MG63 (cell line): ENCODE measurements around the gene TGFBR3L. TPM values are rescaled to one million over a fixed set of nuclear protein-coding genes. Genes with fewer than 3 reads are reported as not detected.
"Not testable (repeated sequence)": the region's sequence is repeated elsewhere in the genome, so short reads cannot be mapped to it uniquely, and the experiment has no call there.

Experiments used
- DNase-seq: peaks from one replicate; pipeline ENCODE4 v3.0.0-alpha.2; 2020
- H3K27me3 ChIP-seq: fragments of 250-450 bp; sonication (Bioruptor Pico); 2 replicates; pipeline ENCODE4 v1.5.1; 2020; ENCODE audit warnings: mild to moderate bottlenecking, moderate library complexity
- H3K36me3 ChIP-seq: fragments of 250-450 bp; sonication (Bioruptor Pico); 2 replicates; pipeline ENCODE4 v1.5.1; 2020; ENCODE audit warnings: mild to moderate bottlenecking, moderate library complexity
- H3K4me3 ChIP-seq: fragments of 250-450 bp; sonication (Bioruptor Pico); 2 replicates; pipeline ENCODE4 v1.5.1; 2020; ENCODE audit warnings: mild to moderate bottlenecking, moderate library complexity
- H3K9me3 ChIP-seq: fragments of 250-450 bp; sonication (Bioruptor Pico); 2 replicates; pipeline ENCODE4 v1.5.1; 2020; ENCODE audit warnings: mild to moderate bottlenecking, moderate library complexity
- total RNA-seq: library from RNA; depleted of rRNA; stranded (reverse); fragments of >200 nt; shearing (Covaris generic); gene quantifications from 2 replicates; pipeline ENCODE4 v1.2.3, GENCODE V29; 2014; ENCODE audit warnings: low replicate concordance

Gene TGFBR3L
- total RNA-seq, 1 experiment from 2014 or later = 0.46 TPM

DNA sequence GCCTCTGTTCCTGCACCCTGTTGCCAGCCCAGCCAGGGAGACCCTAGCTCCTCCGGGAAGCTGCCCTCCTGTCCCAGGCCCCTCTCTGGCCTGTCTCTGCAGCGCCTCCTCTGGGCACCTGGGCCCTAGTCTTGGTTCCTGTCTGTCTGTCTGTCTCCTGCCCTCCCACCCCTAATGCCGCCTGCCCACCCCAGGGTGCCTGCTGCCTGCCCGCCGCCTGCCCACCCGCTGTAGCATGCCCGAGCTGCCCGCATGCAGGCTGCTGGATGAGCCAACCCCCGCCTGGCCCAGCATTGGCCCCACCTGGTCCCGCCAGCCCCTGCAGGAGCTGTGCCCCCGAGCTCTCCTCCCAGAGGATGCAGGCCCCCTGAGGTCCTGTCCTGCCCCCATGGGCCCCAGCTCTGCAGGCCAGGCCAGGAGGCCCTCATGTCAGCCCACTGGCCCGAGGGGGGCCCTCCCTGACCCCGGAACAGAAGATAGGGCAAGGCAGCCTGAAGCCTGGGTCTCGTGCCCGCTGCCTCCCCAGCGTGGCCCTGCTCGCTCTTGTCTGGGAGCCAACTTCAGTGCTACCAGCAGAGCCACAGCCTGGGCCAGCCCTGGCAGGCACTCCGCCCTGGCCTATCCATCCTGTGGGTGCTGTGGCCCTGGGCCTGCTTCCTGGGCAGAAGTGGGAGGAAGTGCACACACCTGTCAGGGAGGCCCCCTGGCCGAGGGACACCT lies 5.7 kb upstream of the TGFBR3L start:
- Histone ChIP-seq H3K9me3 (no peaks in the 10 kb centered on the region), H3K36me3 (peaks cover 77% of the 10 kb centered on the region)
- DNase-seq = no peak

DNA sequence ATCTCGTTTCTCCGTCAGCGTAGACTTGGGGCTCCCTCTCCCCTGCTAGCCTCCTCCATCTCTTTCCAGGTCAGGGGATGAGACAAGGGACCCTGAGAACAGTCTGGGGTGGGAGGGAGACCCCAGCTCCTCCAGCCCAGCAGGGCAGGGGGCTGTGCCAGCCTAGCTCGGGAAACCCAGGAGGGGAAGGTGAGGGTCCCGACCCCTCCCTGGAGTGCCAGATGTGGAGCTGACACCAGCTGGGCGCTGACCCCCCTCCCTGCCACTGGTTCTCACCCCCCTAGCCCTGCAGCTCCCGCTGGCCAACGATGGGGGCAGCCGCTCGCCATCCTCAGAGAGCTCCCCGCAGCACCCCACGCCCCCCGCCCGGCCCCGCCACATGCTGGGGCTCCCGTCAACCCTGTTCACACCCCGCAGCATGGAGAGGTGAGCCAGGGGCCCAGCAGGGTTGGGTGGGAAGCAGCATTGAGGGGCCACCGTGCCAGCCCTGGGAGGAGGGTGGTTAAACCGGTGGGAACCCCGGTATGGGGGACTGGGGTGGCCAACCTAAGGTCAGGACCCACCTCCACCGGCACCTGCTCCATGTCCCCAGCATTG lies 5.1 kb upstream of the TGFBR3L start:
- no peaks in the 10 kb centered on the region for H3K9me3 ChIP-seq
- no peak for DNase-seq
- H3K4me3 ChIP-seq = no peak overlapping the region
- H3K36me3 ChIP-seq = peaks cover 72% of the 10 kb centered on the region
- H3K27me3 ChIP-seq = peaks cover 1% of the 10 kb centered on the region; the same call in 1 of the 2 replicates

More for the DNA sequence above, 5.7 kb upstream of the TGFBR3L start:
- Histone ChIP-seq H3K27me3 (no peaks in the 10 kb centered on the region), H3K4me3 (no peak overlapping the region)

DNA sequence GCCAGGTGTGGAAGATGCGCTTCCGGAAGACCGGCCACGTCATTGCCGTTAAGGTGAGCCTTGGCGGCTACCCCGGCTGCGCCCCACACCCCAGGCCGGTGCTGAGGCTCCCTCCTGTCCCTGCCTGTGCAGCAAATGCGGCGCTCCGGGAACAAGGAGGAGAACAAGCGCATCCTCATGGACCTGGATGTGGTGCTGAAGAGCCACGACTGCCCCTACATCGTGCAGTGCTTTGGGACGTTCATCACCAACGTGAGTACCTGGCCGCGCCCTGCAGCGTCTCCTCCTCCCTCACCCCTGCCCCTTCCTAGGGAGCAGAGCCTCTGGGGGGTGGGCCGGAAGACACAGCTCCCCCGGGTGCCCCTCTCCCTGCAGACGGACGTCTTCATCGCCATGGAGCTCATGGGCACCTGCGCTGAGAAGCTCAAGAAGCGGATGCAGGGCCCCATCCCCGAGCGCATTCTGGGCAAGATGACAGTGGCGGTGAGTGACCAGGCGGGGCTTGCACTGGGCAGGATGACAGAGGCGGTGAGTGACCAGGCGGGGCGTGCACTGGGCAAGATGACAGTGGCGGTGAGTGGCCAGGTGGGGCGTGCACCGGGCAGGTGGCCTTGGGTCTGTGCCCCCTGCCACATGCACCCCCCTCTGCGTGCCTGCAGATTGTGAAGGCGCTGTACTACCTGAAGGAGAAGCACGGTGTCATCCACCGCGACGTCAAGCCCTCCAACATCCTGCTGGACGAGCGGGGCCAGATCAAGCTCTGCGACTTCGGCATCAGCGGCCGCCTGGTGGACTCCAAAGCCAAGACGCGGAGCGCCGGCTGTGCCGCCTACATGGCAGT lies 4.1 kb upstream of the TGFBR3L start:
- H3K27me3 ChIP-seq = peaks cover 11% of the 10 kb centered on the region
- H3K4me3 ChIP-seq = no peak overlapping the region
- peaks cover 62% of the 10 kb centered on the region for H3K36me3 ChIP-seq
- no peak for DNase-seq
- H3K9me3 ChIP-seq = no peaks in the 10 kb centered on the region

DNA sequence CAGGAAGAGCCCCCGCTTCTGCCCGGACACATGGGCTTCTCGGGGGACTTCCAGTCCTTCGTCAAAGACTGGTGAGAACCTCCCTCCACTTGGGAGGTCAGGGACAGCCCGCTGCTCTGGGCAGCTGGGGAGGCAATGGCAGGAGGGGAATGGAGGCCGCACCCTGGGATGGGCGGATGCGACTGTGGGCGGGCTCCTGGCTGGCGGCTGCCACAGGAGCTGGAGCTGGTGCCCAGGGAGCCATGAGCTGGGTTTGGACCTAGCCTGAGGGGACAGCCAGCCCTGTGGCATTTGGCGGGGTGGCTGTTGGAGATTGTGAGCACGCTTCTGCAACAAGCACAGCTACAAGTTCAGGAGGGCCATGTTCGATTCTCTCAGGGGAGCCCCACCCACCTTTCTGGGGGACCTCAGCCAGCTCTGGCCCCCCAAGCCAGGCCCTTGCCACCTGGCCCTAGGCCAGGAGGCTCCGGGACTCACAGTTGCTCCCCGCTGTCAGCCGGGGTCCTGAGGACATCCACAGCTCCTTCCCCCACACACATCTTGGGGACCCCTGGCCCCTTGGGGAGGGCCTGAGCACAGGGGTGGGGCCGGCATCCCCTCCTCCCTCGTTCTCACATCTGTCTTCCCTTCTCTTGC lies 3.0 kb upstream of the TGFBR3L start:
- Histone ChIP-seq H3K36me3 (peaks cover 51% of the 10 kb centered on the region), H3K4me3 (no peak overlapping the region), H3K9me3 (no peaks in the 10 kb centered on the region), H3K27me3 (peaks cover 22% of the 10 kb centered on the region)
- no peak for DNase-seq

DNA sequence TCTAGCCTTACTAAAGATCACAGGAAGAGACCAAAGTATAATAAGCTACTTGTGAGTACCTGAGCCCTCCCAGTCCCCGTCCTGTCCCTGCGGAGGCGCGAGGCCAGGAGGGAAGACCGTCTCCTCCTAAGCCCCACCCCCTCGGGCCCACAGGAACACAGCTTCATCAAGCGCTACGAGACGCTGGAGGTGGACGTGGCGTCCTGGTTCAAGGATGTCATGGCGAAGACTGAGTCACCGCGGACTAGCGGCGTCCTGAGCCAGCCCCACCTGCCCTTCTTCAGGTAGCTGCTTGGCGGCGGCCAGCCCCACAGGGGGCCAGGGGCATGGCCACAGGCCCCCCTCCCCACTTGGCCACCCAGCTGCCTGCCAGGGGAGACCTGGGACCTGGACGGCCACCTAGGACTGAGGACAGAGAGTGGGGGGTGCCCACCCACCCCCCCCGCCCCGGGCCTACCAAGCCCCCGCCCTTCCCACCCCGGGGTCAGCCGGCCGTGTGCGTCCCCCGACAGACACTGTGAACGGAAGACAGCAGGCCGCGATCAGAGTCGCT lies 2.4 kb upstream of the TGFBR3L start:
- no peak for DNase-seq
- Histone ChIP-seq H3K9me3 (no peaks in the 10 kb centered on the region), H3K4me3 (no peak overlapping the region), H3K36me3 (peaks cover 47% of the 10 kb centered on the region), H3K27me3 (peaks cover 26% of the 10 kb centered on the region)

DNA sequence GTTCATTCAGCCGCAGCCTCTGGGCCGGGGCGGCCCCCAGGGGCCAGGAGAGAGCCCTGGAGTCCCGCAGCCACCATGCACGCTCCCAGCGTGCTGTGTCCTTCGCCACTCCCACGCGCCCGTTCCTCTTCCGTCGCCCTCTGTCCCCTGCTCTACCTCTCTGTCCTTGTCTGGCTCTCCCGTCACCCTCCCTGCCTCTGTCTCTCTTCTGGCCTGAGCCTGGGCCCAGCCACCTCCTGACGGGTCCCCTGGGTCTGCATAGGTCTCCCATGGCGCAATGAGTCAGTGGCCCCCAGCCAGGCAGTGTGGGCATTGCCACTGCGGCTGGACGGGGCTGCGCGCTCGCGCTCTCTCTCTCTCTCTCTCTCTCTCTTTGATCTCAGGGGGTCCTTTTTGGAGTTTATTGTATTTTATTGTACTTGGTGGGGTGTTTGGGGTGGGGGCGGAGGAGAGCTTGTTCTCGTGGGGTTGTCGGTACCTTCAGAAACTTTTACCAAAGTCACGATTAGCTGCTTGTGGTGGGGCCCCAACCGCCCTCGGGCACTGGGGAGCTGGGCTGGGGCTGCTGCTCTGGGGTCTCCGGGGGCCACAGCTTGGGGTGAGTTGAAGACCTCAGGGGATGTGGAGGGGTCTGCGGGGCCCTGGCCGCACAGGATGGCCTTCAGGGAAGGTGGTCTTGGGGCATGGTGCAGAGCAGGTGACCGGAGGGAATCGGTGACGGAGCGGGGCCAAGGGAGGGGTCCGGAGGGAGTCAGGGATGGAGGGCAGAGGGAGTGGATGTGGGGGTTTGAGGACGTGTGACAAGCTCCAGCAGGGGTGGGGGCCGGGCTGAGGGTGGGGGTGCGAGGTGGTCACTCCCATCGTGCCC lies 1.7 kb upstream of the TGFBR3L start:
- H3K36me3 ChIP-seq = peaks cover 41% of the 10 kb centered on the region
- H3K9me3 ChIP-seq = no peaks in the 10 kb centered on the region
- H3K27me3 ChIP-seq = peaks cover 29% of the 10 kb centered on the region
- DNase-seq = no peak
- H3K4me3 ChIP-seq = no peak overlapping the region

DNA sequence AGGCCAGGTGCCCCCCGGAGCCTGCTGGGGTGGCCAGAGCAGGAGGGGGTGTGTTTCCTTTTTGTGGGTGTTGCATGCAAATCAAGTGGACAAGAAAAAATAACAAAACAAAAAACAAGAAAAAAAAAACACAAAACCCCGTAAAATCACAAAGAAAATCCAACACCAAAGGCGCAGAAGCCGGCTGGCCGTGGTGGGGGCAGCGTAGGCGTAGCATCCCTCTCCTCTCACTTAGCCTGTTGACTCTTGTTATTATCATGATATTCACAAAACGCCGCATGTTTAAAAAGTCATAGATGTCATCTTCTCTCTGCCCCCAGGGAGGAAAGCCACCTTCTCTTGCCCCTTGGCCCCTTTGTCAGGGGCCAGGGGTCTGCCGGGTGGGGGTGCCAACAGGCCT lies 978 bp upstream of the TGFBR3L start:
- Histone ChIP-seq H3K9me3 (no peaks in the 10 kb centered on the region), H3K27me3 (peaks cover 32% of the 10 kb centered on the region), H3K4me3 (no peak overlapping the region), H3K36me3 (peaks cover 36% of the 10 kb centered on the region)
- DNase-seq = no peak

DNA sequence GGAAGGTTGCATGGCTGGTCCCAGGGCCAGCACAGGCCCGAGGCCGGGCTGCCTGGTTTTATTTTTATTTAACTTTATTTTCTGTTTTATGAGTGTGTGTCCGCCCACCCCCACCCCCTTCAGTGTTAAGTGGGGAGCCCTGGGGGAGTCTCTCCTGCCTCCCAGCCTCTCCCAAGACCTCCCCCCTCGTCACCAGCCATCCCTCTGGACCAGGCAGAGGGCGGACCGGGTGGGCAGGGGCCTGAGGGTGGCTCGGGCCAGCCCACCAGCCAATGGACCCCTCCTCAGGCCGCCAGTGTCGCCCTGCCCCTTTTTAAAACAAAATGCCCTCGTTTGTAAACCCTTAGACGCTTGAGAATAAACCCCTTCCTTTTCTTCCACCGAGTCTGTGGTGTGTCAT lies 531 bp upstream of the TGFBR3L start:
- Histone ChIP-seq H3K27me3 (peaks cover 32% of the 10 kb centered on the region), H3K4me3 (no peak overlapping the region), H3K36me3 (peaks cover 33% of the 10 kb centered on the region), H3K9me3 (no peaks in the 10 kb centered on the region)
- DNase-seq = no peak

DNA sequence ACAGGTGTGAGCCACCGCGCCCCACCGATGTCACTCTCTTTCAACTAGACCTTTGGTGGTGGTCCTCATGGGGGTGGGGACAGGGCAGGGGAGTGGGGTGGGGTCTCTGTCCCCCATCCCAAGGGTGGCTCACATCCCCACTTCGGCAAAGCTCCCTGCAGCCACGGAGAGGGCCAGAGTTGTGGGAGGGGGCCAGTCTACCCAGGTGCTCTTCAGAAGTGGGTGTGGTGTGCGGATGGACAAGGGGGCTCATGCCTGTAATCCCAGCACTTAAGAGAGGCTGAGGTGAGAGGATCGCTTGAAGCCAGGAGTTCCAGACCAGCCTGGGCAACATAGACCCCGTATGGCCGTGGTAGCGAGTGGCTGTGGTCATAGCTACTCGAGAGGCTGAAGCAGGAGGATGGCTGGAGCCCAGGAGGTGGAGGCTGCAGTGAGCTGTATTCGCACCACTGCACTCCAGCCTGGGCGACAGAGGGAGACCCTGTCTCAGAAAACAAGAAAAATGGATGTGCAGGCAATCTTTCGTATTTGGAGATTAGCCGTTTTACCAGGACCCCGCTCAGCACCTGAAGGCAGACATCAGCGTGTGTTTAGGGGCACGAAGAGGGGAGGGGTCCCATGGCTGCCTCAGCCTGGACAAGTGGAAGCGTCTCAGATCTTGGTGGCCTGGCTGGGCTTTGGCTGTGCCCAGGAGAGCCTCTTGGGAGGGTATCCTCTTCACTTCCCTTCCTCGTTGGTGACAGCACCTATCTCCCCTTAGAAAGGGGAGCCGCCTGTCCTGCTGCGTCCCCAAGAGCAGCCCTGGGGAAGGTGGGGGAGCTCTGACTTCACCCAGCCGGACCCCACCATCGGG lies 846 bp downstream of the TGFBR3L start:
- peaks cover 32% of the 10 kb centered on the region for H3K27me3 ChIP-seq
- H3K4me3 ChIP-seq = no peak overlapping the region
- H3K36me3 ChIP-seq = peaks cover 22% of the 10 kb centered on the region
- H3K9me3 ChIP-seq = no peaks in the 10 kb centered on the region
- no peak for DNase-seq

DNA sequence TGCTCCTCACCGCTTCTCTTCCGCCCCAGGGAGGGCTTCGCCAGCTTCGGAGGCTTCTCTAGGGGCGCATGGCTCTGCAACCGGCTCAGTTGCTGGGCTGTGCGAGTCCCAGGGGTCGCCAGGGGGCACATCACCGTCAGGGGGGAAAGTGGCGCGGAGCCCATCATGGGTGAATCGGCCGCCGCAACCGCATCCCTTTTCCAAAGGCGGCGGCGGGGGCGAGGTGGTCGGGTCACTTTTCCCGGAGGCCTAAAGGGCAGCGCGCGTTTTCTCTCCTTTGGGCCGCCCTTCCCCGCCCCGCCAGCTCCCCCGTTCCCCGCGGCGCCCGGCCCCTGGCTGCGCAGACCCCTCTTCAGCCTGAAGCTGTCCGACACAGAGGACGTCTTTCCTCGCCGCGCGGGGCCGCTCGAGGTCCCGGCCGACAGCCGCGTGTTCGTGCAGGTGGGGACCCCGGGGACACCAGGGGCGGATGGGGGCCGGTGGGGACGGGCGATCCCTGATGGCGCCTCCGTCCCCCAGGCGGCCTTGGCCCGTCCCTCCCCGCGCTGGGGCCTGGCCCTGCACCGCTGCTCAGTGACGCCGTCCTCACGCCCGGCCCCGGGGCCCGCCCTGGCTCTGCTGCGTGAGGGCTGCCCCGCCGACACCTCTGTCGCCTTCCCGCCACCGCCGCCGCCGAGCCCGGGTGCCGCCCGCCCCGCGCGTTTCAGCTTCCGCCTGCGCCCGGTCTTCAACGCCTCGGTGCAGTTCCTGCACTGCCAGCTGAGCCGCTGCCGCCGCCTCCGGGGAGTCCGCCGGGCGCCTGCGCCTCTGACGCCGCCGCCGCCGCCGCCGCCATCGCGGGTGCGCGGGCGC lies 1.7 kb downstream of the TGFBR3L start:
- Histone ChIP-seq H3K36me3 (peaks cover 13% of the 10 kb centered on the region), H3K27me3 (peaks cover 32% of the 10 kb centered on the region), H3K4me3 (peak overlapping the region; percentile 19; the same call in 1 of the 2 replicates), H3K9me3 (no peaks in the 10 kb centered on the region)
- DNase-seq = peak; percentile 47

DNA sequence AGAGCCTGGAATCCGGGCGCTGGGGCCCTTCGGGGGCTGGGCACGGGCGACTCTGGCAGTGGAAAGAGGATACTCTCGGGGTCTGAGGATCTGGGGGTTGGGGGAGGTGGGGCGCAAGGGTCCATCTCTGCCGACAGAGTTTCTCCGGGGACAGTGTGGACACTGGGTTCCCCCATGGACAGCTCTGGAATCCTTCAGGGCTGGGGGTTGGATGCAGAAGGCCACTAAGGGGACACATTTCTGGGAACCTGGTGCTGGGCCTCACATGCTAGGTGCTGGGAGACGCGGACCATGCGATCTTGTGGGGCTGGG lies 2.3 kb downstream of the TGFBR3L start:
- DNase-seq = no peak
- H3K27me3 ChIP-seq = peaks cover 32% of the 10 kb centered on the region
- no peak overlapping the region for H3K4me3 ChIP-seq
- peaks cover 12% of the 10 kb centered on the region for H3K36me3 ChIP-seq
- H3K9me3 ChIP-seq = no peaks in the 10 kb centered on the region

DNA sequence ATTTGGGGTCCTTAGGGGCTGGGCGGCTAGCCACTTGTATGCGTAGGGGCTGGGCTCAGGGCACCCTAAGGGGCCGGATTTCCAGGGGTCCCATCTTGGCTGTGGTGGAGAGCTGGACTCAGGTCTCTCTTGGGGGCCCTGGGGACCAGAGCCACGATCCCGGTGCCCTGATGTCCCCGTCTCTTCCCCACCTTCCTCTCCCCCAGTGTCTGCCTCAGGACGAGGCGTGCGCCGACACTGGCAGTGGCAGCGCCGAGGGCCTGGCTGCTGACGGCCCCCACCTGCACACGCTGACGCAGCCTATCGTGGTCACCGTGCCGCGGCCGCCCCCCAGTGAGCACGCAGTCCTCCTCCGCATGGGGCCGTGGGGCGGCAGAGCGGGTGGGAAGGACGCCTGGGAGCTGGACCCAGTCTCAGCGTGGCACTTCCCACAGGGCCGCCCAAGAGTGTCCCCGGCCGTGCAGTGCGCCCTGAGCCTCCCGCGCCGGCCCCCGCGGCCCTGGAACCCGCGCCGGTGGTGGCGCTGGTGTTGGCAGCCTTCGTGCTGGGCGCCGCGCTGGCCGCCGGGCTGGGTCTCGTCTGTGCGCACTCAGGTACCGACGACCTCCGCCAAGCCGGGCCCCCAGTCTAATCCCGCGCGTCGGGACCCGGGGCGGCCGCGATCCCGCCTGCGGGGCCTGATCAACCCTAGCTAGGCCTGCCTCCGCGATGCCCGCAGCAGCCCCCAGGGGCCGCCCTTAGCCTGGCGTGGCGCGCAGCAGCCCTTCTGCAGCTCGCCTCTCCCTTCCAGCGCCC lies 2.8 kb downstream of the TGFBR3L start:
- H3K27me3 ChIP-seq = peaks cover 32% of the 10 kb centered on the region
- no peak for DNase-seq
- no peak overlapping the region for H3K4me3 ChIP-seq
- H3K36me3 ChIP-seq = peaks cover 14% of the 10 kb centered on the region
- H3K9me3 ChIP-seq = no peaks in the 10 kb centered on the region

DNA sequence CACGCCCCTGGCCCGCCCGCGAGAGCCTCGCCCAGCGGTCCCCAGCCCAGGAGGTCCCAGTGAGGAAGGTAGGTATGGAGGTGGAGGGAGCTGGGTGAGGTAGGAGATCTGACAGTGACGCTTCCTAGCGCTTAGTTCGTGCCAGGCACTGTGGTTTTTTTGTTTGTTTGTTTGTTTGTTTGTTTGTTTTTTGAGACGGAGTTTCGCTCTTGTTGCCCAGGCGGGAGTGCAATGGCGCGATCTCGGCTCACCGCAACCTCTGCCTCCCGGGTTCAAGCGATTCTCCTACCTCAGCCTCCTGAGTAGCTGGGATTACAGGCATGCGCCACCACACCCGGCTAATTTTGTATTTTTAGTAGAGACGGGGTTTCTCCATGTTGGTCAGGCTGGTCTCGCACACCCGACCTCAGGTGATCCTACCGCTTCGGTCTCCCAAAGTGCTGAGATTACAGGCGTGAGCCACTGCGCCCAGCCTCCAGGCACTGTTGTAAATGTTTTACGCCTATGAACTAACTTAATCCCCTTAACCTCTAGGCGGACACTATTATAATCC lies 3.5 kb downstream of the TGFBR3L start:
- Histone ChIP-seq H3K27me3 (peaks cover 32% of the 10 kb centered on the region), H3K36me3 (peaks cover 17% of the 10 kb centered on the region)
- not testable (repeated sequence) for H3K9me3 ChIP-seq, DNase-seq, H3K4me3 ChIP-seq
